C4-2B (cell line): ENCODE data around the gene DAZAP1.

Experiments
- H3K27ac ChIP-seq: fragments of 450-650 bp; 2 replicates; pipeline ENCODE4 v1.5.1; 2017
- ZFX ChIP-seq: fragments of 450-650 bp; IDR thresholded peaks from 2 replicates; pipeline ENCODE4 v1.6.1; 2017
- TF ChIP-seq, protein P1 (sequence below): fragments of 450-650 bp; conservative IDR thresholded peaks from 2 replicates; pipeline ENCODE4 v1.5.1; 2017; ENCODE audit warnings: mild to moderate bottlenecking

The DAZAP1 gene

DNA sequence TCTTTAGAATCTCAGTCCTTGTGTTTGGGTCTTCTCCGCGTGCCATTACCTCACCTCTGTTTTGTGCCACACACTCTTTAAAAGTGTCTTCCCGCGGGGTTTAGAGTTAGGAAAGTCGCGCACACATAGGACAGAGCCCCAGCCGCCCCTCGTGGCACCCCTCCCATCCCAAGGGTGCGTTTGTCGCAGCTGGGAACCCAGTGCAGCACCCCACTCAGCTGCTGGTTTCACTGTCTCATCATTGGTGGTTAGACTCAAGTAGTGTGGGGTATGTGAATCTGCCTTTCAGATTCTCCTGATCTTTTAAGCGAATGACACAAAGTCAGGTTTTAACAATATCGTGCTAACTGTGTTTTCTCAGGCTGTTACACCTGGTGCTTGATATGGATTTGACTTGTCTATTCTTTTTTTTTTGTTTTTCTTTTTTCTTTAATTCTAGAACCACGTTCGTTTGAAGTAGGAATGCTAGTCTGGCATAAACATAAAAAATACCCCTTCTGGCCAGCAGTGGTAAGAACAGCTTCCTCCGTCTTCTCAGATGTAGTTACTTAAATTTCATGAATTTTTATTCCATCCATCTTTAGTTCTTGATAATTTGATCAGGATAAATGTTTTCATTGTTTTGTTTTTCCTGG, 43.2 kb upstream of the DAZAP1 start:
- H3K27ac ChIP-seq = no peak overlapping the region

DNA sequence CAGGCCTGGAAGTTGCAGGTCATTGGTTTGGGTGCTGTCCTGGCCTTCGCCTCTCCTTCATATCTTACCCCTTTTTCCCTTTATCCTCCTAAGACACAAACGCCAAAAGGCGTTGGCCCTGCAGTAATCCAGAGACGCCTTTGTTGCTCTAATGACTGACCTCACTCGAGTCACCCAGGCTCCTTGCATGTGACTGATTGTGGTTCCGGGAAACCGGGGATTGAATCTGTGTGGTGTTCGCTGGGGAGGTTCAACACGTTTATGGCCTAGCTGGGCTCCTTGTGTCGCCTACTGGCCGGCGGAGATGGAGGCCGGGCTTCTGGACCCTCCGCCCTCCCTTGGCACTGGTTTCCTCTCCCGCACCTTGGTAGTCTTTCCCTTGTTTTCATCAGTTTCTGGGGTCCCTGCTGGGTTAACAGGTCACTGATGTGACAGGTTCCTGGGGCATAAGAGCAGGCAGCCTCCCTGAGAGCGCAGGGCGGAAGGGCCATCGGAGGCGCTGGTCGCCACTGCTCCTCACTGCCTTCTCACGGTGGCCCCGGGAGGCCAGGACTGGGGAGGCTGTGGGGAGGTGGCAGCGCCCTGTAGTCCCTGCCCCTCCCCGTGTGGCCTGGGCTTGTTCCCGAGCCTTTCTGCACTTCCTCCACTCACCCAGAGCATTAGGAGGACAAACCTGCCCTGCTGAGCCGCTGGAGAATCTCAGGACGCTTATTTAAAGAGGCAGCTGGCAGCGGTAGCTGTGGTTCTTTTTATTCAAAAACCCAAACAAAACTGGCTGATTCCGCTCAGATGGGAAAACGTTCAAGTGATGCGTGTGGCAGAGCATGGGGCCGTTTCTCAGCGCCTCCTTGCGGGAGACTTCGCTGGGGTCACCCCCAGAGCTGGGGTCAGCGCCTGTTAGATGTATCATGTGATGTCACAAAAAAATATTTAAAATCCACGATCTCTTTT, 41.8 kb upstream of the DAZAP1 start:
- H3K27ac ChIP-seq = no peak overlapping the region
- TF ChIP-seq ZFX = no peak
- TF ChIP-seq, protein P1, sequence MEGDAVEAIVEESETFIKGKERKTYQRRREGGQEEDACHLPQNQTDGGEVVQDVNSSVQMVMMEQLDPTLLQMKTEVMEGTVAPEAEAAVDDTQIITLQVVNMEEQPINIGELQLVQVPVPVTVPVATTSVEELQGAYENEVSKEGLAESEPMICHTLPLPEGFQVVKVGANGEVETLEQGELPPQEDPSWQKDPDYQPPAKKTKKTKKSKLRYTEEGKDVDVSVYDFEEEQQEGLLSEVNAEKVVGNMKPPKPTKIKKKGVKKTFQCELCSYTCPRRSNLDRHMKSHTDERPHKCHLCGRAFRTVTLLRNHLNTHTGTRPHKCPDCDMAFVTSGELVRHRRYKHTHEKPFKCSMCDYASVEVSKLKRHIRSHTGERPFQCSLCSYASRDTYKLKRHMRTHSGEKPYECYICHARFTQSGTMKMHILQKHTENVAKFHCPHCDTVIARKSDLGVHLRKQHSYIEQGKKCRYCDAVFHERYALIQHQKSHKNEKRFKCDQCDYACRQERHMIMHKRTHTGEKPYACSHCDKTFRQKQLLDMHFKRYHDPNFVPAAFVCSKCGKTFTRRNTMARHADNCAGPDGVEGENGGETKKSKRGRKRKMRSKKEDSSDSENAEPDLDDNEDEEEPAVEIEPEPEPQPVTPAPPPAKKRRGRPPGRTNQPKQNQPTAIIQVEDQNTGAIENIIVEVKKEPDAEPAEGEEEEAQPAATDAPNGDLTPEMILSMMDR = no peak

More for the DNA sequence above, 43.2 kb upstream of the DAZAP1 start:
- no peak for TF ChIP-seq ZFX
- TF ChIP-seq, protein P1 = no peak; the same call in 1 of the 2 replicates

DNA sequence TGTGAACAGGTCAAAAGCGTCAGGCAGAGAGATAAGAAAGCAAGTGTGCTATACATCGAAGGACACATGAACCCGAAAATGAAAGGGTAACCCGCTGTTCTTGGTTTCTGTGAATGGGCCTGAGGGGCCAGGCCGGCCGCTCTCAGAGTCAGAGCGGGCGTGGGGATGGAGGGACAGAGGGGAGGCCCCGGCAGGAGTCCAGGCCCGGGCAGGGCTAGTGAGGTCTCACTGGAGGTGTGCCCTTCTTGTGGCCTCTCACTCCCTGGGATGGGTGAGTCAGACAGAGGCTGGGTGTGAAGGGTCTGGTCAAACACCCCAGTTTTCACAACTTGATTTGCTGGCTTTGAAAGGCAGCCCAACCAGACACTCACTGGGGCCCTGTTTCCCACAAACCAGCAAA, 41.1 kb upstream of the DAZAP1 start:
- H3K27ac ChIP-seq = no peak overlapping the region

DNA sequence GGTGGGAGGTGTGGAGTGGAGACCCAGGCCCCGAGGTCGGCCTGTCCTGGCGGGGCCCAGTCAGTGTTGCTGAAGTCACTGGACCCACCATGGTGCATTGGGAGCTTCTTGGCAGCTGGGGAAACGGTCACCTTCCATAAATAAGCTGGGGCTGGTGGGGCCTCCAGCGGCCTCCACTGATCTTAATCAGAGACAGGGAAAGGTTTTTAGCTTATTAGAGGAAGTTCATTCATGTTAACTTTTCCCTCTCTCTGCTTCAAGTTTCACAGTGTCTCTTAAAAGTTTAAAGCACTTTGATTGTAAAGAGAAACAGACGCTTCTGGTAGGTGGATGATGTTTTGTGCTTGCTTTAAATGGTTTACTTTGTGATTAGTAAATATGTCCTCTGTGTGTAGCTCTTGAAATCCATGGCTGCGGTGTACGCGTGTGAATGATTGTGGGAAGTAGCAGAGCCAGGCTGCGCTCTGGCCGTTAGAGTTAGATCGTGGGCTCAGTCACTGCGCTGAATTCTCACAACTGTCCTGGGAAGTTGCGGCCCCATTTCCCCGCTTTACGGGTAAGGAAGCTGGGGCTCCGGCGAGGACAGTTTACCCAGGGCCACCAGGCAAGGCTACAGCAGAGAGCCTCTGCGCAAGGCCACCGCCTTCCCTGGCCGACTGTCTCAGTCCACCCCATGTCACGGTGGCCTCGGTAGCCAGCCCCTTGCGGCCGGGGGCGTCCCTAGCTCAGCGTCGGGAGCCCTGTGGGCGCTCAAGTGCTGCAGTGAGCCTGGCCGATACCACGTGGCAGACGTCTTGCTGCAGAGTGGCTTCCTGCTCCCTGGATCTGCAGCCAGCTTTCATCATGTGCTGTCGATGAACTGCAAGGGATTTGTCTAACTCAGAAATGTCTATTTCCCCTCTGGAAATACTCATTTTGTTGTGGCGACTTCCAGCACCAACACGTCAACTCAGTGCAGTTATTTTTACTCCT, 40.2 kb upstream of the DAZAP1 start:
- TF ChIP-seq ZFX = no peak
- TF ChIP-seq, protein P1 = no peak
- no peak overlapping the region for H3K27ac ChIP-seq

More for the DNA sequence above, 41.1 kb upstream of the DAZAP1 start:
- TF ChIP-seq, protein P1 = no peak
- TF ChIP-seq ZFX = no peak

DNA sequence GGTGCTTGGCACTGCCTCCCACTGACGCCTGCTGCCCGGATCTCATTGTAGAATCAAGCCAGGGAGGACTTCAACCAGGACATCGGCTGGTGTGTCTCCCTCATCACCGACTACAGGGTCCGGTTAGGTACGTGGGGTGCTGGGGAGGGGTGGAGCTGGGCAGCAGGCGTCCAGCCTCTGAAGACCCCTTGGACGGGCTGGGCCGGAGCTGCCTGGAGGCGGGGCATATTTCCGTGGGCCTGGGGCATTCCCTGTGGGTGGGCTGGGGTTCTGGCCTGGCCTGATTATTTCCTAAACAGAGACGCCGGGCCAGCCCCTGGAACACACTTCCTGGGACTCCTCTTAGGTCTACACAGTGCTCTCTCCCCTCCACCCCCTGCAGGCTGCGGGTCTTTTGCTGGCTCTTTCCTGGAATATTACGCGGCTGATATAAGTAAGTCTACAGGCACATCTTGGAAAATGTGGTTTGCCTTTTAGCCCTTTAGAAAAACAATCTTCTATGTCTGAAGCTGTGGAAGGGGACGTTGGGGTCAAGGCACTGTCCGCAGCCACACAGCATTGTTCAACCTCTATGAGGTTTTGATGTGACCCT, 38.1 kb upstream of the DAZAP1 start:
- no peak for TF ChIP-seq ZFX
- TF ChIP-seq, protein P1 = no peak
- no peak overlapping the region for H3K27ac ChIP-seq

DNA sequence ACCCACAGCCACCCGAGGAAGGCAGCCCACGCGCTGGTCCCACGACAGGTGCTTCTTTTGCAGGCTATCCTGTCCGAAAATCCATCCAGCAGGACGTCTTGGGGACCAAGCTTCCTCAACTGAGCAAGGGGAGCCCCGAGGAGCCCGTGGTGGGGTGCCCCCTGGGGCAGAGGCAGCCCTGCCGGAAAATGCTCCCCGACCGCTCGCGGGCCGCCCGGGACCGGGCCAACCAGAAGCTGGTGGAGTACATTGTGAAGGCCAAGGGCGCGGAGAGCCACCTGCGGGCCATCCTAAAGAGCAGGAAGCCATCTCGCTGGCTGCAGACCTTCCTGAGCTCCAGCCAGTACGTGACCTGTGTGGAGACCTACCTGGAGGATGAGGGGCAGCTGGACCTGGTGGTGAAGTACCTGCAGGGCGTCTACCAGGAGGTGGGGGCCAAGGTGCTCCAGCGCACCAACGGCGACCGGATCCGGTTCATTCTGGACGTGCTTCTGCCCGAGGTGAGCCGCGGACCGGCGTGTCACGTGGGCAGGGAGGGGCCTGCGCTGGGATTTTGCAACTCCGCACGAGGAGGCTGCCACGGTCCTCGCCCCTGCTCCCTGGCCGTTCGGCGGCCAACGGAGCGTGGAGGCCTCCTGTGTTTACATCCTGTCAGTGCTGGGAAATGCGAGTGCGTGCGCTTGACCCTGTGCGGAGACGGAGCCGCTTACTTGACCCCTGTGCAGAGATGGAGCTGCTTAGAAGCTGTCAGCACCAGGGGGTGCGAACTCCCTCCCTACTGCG, 36.6 kb upstream of the DAZAP1 start:
- no peak for TF ChIP-seq ZFX
- TF ChIP-seq, protein P1 = no peak
- H3K27ac ChIP-seq = no peak overlapping the region
